Left renal pelvis (tissue), 4 donors: ENCODE data around the gene FAM50B. TPM values are rescaled to one million over a fixed set of nuclear protein-coding genes. Genes with fewer than 3 reads are reported as not detected.
"Not testable (repeated sequence)": the region's sequence is repeated elsewhere in the genome, so short reads cannot be mapped to it uniquely, and the experiment has no call there.

ENCODE experiments used
- DNase-seq, 4 donors: peaks; one replicate each; pipeline ENCODE4 v3.0.0-alpha.2; 2013; ENCODE audit warnings: low read depth in 4 of 4, low spot score in 3 of 4
- polyA plus RNA-seq, 4 donors: library from polyadenylated mRNA; unstranded; fragments of 120-200 nt; gene quantifications; one replicate each; pipeline ENCODE4 v1.2.1, GENCODE V29; 2013; ENCODE audit not compliant: insufficient read length in 4 of 4

The FAM50B gene
- polyA plus RNA-seq, 4 donors, result 7.2 to 12.4 (median 11.3) TPM

DNA sequence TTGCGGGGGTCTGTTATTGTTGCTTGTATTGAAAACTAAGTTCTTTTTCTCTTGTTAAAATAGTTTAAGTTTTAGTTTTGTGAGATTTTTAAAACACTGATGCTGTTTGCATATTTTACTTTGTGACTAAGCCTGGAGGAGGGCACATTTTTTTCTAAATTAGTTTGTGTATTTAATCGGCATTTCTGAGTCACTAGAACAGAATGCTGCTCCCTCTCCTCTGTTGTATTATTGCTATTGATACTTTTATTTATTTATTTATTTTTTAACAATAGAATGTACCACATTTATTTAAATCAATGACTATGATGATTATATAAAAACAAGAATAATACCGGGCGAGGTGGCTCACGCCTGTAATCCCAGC lies 5.1 kb upstream of the FAM50B start:
- DNase-seq, result no peak

GRCh38 chr6:3847521-3847920 lies 1.7 kb upstream of the FAM50B start:
- DNase-seq, result no peak

- DNase-seq, result no peak
These were observed 793 bp upstream of the FAM50B start for GRCh38 chr6:3848380-3848779.

DNA sequence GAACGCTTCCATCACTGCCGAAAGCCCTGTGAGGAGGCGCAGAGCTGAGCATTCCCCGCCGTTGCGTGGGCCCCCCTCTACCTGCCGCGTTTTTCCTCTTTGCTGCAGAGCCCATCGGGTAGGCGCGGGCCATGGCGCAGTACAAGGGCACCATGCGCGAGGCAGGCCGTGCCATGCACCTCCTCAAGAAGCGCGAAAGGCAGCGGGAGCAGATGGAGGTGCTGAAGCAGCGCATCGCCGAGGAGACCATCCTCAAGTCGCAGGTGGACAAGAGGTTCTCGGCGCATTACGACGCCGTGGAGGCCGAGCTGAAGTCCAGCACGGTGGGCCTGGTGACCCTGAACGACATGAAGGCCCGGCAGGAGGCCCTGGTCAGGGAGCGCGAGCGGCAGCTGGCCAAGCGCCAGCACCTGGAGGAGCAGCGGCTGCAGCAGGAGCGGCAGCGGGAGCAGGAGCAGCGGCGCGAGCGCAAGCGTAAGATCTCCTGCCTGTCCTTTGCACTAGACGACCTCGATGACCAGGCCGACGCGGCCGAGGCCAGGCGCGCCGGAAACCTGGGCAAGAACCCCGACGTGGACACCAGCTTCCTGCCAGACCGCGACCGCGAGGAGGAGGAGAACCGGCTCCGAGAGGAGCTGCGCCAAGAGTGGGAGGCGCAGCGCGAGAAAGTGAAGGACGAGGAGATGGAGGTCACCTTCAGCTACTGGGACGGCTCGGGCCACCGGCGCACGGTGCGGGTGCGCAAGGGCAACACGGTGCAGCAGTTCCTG lies 693 bp downstream of the FAM50B start:
- DNase-seq, result no peak

DNA sequence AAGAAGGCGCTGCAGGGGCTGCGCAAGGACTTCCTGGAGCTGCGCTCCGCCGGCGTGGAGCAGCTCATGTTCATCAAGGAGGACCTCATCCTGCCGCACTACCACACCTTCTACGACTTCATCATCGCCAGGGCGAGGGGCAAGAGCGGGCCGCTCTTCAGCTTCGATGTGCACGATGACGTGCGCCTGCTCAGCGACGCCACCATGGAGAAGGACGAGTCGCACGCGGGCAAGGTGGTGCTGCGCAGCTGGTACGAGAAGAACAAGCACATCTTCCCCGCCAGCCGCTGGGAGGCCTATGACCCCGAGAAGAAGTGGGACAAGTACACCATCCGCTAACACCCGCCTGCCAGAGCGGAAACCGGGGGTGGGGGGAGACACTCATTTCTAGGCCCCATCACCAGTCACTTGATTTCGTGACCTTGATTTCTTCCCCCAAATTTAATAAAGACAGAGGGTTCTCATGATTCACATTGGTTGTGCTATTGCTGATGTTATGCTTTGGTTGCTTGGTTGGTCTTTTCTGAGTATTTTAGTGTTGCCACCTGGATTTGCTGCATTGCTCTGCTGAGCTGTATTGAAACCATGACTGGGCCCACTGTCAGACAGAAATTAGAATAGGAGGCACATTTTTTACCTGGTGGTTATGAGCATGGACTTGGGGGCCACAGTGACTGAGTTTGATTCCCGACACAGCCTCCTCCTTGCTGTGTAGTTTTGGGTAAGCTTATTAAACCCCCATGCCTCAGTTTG lies 1.5 kb downstream of the FAM50B start:
- no peak for DNase-seq

DNA sequence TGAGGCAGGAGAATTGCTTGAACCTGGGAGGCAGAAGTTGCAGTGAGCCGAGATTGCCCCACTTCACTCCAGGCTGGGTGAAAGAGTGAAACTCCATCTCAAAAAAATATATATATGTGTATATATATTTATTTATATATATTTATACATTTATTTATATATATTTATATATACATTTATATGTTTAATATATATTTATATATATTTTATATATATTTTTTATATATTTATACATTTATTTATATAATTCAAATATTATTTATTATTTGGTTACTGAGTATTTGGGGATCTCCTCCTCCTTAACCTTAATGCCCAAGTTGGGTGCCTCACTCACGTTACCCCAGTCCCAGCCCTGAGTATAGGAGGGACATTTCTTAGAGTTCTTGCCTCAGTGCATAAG lies 2.7 kb downstream of the FAM50B start:
- no peak for DNase-seq

DNA sequence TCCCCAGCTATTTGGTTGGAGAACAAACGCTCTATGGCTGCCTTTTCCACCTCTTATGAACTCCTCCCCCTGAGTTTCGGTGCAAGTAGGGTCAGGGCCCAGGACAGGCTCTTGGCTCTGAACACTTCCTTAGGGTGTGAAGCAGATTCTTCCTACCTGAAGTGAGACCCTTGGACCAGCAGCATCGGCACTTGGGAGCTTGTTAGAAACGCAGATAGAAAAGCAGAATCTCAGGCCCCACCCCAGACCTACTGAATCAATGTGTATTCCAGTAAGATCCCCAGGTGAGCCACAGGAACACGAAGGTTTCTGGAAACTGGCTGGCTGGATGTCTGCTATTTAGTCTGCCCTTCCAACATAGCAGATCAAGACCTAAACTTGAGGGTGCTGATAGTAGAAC lies 3.2 kb downstream of the FAM50B start:
- DNase-seq, result no peak

DNA sequence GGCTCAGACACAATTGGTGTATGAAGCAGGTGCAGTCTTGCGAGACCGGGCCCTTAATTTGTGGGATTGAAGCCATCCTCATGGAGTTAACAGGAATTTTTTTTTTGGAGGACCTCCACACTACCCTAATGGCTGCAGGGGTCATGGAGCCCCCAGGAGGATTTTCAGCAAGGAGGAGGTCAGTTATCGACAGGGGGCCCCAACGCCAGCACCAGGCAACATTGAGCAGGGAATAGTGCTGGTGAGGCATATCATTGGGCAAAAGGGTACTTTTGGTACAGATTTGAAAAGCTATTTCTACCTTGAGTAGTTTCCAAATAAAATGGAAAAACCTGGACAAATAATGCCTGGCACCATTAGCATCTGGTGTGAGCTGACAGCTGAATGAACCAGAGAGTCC lies 6.7 kb downstream of the FAM50B start:
- no peak for DNase-seq

GRCh38 chr6:3856576-3856975 lies 7.4 kb downstream of the FAM50B start:
- DNase-seq, result no peak

DNA sequence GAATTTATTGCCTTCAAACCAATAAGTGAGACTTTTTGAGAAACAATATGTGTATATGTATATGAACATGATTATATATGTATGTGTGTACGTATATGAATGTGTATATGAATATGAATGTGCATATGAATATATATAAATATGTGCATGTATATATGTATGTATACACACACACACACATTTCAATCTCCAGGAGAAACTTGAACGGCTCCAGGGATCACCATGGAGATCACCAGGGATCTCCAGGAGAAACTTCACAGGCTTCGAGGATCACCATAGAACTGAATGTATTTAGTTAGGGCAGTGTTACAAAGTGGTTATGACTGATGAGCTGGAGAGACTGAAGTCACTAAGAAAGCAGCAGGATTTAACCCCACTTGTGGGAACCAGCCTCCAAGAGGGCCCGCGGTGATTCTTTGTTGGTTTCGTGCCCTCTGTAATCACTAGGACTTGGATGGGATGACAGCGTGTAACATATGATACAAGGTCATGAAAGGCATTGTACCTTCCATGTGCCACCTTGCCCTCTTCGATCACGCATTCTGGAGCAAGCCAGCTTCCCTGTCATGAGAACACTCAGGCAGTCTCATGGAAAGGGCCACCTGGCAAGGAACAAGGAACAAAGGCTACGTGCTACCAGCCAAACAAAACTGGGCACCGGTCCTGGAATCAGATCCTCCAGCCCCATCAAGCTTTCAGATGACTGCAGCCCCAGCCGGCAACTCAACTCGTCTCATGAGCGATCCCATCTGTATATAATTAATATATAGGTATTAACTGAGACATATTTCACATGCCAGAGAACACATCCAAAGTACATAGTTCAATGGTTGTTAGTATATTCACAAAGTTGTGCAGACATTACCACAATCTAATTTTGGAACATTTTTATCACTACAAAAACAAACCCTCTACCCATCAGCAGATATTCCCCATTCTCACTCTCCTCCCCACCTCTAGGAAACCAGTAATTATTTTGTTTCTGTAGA lies 8.6 kb downstream of the FAM50B start:
- no peak for DNase-seq

GRCh38 chr6:3859878-3860552 lies 10.8 kb downstream of the FAM50B start:
- DNase-seq, result no peak

- no peak for DNase-seq
These were observed 12.3 kb downstream of the FAM50B start for GRCh38 chr6:3861424-3861823.

DNA sequence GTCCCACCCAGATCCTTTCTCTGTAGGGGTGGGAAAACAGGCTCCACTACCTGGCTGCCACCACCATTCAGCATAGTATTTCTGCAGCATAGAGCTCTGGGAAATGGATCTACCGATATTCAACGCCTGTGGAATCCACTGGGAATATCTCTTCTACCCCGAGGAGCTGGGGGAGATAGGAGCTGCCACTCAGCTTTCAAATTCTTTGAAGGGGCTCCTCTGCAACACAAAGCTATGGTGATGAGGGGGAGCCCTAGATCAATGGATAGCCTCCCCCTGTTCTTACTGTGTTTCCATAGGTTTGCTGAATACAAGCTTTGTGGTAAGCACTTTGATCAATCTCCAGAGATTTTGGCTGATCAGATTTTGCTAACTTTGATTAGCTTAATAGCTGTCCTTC lies 12.9 kb downstream of the FAM50B start:
- no peak for DNase-seq

DNA sequence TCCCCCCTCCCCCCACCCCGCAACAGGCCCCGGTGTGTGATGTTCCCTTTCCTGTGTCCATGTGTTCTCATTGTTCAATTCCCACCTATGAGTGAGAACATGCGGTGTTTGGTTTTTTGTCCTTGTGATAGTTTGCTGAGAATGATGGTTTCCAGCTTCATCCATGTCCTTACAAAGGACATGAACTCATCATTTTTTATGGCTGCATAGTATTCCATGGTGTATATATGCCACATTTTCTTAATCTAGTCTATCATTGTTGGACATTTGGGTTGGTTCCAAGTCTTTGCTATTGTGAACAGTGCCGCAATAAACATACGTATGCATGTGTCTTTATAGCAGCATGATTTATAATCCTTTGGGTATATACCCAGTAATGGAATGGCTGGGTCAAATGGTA lies 14.1 kb downstream of the FAM50B start:
- not testable (repeated sequence) for DNase-seq

- DNase-seq, result no peak
These were observed 16.3 kb downstream of the FAM50B start for GRCh38 chr6:3865463-3865862.

DNA sequence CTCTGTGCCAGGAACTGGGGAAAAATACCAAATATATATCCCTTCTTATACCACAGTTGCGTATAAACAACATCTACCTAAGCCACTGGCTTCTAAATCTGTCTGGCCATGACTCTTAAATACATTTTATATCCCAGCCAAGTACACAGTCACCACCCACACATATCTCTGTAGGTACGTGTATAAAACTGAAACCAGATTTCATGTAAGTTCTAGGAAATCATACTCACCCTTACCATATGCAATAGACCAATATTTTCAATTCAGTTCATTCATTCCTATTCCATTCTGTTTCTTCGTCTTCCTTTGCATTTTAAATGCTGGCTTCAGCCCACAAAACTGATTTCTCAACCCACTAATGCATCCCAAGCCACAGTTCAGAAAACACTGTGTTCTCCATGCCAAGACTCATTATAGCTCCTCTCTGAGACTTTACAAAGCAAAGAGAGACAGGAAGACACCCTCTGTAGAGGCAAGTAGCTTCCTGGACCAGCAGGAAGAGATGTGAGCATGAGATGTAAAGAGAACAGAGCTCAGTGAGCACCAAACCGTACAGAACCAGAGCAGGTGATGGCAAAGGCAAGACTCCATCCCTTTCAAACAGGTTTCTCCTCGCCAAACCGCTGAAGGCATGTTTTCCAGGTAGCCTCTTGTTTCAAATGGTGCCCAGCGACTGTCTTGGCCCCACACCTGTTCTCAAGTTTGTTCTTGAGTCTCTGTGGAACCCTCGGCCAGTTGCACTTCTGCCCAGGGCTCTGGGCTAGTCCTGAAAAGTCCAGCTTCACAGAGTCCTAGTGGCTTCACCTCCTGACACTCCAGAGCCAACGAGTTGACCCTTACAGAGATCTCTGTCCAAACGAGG lies 18.7 kb downstream of the FAM50B start:
- DNase-seq, result no peak

GRCh38 chr6:3868544-3868943 lies 19.4 kb downstream of the FAM50B start:
- no peak for DNase-seq

DNA sequence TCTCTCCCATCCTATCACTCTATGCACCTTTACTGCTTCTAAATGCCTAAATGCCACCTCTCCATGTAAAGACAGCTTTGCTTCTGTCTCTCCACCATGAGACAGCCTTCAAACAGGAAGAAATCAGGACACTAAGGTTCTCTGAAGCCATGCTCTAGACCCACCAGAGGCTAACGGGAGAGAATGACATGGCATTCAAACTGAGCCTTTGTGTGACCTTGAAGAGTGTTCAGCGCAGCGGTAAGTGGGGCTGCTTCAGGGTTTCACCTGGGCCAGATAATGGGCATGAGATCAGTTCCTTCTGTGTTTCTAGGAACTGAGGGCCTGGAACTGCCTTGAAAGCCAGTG lies 20.1 kb downstream of the FAM50B start:
- DNase-seq, result no peak

GRCh38 chr6:3869632-3870527 lies 20.7 kb downstream of the FAM50B start:
- no peak for DNase-seq
